Cardiac fibroblast (primary cell): Measurements from ENCODE around the gene REV3L.

Experiments
- DNase-seq, 2 donors: peaks; one replicate each; pipeline versions ENCODE4 v3.0.0 to v3.0.0-alpha.2; 2010; ENCODE audit warnings: low read depth in 2 of 2
- H3K4me3 ChIP-seq, 2 donors: replicated peaks in 1 of 2; 1 replicate in 1 of 2; 2 replicates in 1 of 2; pipeline ENCODE4 v1.5.1; 2011; ENCODE audit warnings: low read depth in 2 of 2, low read length in 2 of 2, mild to moderate bottlenecking in 2 of 2, moderate library complexity in 1 of 2
- CTCF ChIP-seq: IDR thresholded peaks from one replicate; pipeline ENCODE4 v1.5.1; 2011; ENCODE audit warnings: low read depth, mild to moderate bottlenecking, low read length, inconsistent platforms

REV3L gene

GRCh38 chr6:111381728-111382127 lies 101.3 kb downstream of the REV3L start:
- no peak for TF ChIP-seq CTCF
- no peak overlapping the region for H3K4me3 ChIP-seq
- DNase-seq = no peak

- TF ChIP-seq CTCF = no peak
- no peak overlapping the region for H3K4me3 ChIP-seq
- peak in 1 of 2 donors; percentile 33 for DNase-seq
These were observed 101.9 kb downstream of the REV3L start for GRCh38 chr6:111381123-111381522.

GRCh38 chr6:111379831-111380230 lies 103.2 kb downstream of the REV3L start:
- no peak overlapping the region for H3K4me3 ChIP-seq
- TF ChIP-seq CTCF = no peak
- DNase-seq = no peak

GRCh38 chr6:111379302-111379701 lies 103.7 kb downstream of the REV3L start:
- no peak for TF ChIP-seq CTCF
- DNase-seq = no peak
- H3K4me3 ChIP-seq = no peak overlapping the region

GRCh38 chr6:111377558-111378120 lies 105.4 kb downstream of the REV3L start:
- H3K4me3 ChIP-seq = no peak overlapping the region
- no peak for TF ChIP-seq CTCF
- no peak for DNase-seq

- no peak for TF ChIP-seq CTCF
- H3K4me3 ChIP-seq = no peak overlapping the region
- DNase-seq = peak in 1 of 2 donors; percentile 30
These were observed 115.5 kb downstream of the REV3L start for GRCh38 chr6:111367393-111368088.

GRCh38 chr6:111361648-111362047 lies 121.4 kb downstream of the REV3L start:
- peak; percentile 58 for TF ChIP-seq CTCF
- peak; percentile 63 to 66 for DNase-seq
- no peak overlapping the region for H3K4me3 ChIP-seq
